ENCODE data around the gene ASAP3.

DNA sequence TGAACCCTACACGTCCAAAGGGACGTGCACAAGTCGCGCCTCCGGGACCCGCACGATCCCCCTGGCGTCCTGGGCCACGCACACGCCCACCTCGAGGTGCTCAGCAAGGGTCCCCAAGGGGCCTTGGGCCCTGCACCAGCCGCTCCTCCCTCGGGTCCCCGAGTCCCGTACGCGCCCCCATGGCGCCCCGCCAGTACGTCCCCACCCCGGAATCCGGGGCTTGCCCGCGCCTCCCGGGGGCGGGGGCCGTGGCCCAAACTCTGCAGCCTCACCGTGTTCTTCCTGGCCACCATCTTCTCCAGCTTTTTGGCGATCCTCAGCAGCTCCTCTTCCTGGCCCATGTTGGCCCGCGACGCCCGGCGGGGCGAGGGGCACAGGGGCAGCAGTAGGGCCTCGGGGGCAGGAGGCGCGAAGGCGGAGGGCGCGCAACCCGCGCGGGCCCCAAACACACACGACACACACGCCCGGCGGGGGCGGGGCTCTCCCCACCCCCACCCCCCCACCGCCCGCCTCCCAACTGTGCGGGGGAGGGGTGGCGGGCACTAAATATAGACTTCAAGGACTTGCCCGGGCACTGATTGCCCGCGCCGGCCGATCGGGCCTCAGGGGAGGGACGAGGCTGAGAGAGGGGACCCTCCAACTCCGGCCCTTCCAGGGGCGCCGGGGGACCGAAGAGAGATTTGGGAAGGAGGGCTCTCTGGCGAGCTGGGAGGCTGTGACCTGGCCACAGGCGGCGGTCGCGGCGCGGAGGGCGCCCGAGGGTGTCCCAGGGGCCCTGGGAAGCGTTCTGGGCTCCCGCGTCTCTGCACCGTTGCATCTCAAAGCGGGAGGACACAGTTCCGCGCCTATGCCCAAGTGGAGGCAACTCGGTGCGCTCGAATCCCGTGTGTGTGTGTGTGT, 59.4 kb downstream of the ASAP3 start, which contains the start of gene TCEA3:
- no peak for TF ChIP-seq GATA3 (IDR thresholded peaks at IDR 0.05; ENCODE audit: low read depth, low read length)
- no peak for TF ChIP-seq GATA2 (IDR thresholded peaks at IDR 0.05; ENCODE audit: low read depth, low read length)

All from SH-SY5Y (cell line).